Glutamatergic neuron (in vitro differentiated cells): ENCODE data around the gene ERCC8. TPM values are rescaled to one million over a fixed set of nuclear protein-coding genes. Genes with fewer than 3 reads are reported as not detected.

ENCODE experiments used
- DNase-seq: peaks from one replicate; pipeline ENCODE4 v3.0.0; 2022
- H3K27ac Mint-ChIP-seq: one replicate; pipeline ENCODE4 v1.8.0; 2020; ENCODE audit warnings: mild to moderate bottlenecking, mixed read lengths, inconsistent platforms; ENCODE audit not compliant: unreplicated experiment
- H3K27me3 Mint-ChIP-seq: one replicate; pipeline ENCODE4 v1.8.0; 2020; ENCODE audit warnings: mild to moderate bottlenecking, moderate library complexity, mixed read lengths, inconsistent platforms; ENCODE audit not compliant: unreplicated experiment
- H3K36me3 Mint-ChIP-seq: one replicate; pipeline ENCODE4 v1.8.0; 2020; ENCODE audit warnings: mild to moderate bottlenecking, mixed read lengths, inconsistent platforms; ENCODE audit not compliant: unreplicated experiment
- H3K4me1 Mint-ChIP-seq: one replicate; pipeline ENCODE4 v1.8.0; 2020; ENCODE audit warnings: mild to moderate bottlenecking, low read depth, mixed read lengths, inconsistent platforms; ENCODE audit not compliant: unreplicated experiment
- H3K4me3 Mint-ChIP-seq: one replicate; pipeline ENCODE4 v1.8.0; 2020; ENCODE audit warnings: mild to moderate bottlenecking, mixed read lengths, inconsistent platforms; ENCODE audit not compliant: unreplicated experiment
- H3K9me3 Mint-ChIP-seq: one replicate; pipeline ENCODE4 v1.8.0; 2020; ENCODE audit warnings: mild to moderate bottlenecking, moderate library complexity, mixed read lengths, inconsistent platforms; ENCODE audit not compliant: unreplicated experiment
- total RNA-seq: library from RNA; stranded (reverse); fragmentation: NEBNext Ultra II Directional; extraction: Animal tissue kit (Norgen Biotek cat#: 25700); gene quantifications from one replicate; pipeline ENCODE4 v1.2.1, GENCODE V29; 2021; ENCODE audit not compliant: unreplicated experiment
- TF ChIP-seq, protein P1 (sequence below): fragments of 200-600 bp; sonication (generic); IDR thresholded peaks from one replicate; pipeline ENCODE4 v1.5.0; 2021; ENCODE audit not compliant: partially characterized antibody, unreplicated experiment

Gene ERCC8
- total RNA-seq, 1 donor from 2014 or later: 17.6 TPM

DNA sequence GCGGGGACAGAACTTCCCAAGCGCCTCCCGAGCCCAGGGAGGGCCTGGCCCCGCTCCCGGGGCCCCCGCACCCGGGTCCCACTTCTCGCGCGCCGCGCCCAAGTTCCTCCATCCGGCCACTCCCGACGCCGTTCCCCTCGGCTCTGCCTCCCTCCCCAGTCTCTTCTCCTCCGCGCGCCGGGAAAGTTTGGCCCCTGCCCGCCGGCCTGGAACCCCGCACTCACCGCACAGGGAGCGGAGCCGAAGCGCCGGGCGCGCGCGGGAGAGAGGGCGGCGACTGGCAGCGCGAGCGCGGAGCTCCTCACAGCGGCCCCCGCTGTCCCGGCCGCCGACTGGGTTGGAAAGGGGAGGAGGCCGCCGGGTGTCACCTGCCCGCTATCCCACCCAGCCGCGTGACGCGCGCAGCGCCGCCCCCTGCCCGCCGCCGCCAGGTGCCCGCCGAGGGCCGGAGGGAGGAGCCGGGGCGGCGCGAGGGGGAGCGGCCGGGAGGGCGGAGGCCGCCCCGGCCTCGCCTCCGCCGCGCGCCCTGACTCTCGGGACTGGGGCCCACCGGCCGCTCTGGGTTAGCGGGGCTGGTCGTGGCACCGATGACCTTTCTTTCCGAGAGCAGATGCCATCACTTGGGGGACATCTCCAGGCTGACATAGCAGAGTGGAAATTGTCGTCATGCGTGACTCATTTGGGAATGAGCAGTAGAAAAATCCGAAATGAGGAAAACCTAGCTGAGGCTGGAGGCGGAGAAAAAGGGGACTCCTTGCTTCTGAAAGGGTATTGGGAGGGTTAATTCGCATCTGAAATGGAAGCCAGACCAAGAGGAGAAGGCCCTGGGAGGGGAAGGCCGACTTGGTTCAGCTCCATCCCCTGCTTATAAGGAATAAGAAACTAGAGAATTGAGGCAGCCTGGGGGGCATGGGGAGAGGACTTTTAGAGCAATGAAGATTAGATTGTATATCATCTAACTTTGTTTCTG is 100.6 kb downstream of the ERCC8 start, which contains the start of gene ELOVL7:
ELOVL7 (minus strand) TSS at position 334 of the 970 bp plus-strand sequence. CDS start 56,872 bp downstream, outside the sequence.
- H3K27me3 Mint-ChIP-seq: peaks cover 15% of the 10 kb centered on the region
- DNase-seq: peak; percentile 68
- peaks cover 6% of the 10 kb centered on the region for H3K4me1 Mint-ChIP-seq
- peak within 1 kb of the TSS; percentile 17 for H3K27ac Mint-ChIP-seq
- peaks cover 8% of the 10 kb centered on the region for H3K9me3 Mint-ChIP-seq
- H3K36me3 Mint-ChIP-seq: peaks cover 4% of the 10 kb centered on the region
- TF ChIP-seq, protein P1, sequence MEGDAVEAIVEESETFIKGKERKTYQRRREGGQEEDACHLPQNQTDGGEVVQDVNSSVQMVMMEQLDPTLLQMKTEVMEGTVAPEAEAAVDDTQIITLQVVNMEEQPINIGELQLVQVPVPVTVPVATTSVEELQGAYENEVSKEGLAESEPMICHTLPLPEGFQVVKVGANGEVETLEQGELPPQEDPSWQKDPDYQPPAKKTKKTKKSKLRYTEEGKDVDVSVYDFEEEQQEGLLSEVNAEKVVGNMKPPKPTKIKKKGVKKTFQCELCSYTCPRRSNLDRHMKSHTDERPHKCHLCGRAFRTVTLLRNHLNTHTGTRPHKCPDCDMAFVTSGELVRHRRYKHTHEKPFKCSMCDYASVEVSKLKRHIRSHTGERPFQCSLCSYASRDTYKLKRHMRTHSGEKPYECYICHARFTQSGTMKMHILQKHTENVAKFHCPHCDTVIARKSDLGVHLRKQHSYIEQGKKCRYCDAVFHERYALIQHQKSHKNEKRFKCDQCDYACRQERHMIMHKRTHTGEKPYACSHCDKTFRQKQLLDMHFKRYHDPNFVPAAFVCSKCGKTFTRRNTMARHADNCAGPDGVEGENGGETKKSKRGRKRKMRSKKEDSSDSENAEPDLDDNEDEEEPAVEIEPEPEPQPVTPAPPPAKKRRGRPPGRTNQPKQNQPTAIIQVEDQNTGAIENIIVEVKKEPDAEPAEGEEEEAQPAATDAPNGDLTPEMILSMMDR: no peak
- H3K4me3 Mint-ChIP-seq: peak within 1 kb of the TSS; percentile 88

DNA sequence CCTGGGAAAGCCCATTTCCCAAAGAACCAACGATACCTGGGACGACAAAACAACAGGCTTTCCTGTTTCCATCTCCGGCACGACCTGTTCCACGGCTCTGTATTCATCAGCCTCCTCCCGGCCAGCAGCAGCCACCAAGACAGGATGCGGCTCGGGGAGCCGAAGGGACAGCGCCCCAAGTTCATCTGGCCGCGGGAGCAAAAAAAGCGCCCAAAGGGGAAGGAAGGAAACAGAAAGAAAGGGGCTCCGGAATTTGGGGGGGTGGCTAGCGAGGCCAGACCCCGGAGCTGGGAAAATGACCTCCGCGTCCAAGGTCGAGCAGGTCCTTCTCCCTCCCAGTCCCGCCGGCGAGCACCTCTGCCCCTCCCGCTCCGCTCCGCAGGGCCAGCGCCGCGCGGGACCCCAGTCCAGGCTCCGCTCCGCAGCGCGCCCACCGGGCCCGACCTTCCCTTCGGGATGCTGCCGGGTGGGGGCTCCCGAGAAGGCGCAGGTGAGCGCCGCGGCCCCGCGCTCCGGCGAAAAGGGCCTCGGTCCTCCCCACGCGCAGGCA is 101.4 kb downstream of the ERCC8 start:
- DNase-seq: peak; percentile 30
- TF ChIP-seq, protein P1: no peak
- Mint-ChIP-seq H3K4me1 (peaks cover 6% of the 10 kb centered on the region), H3K27ac (no peak overlapping the region), H3K36me3 (peaks cover 4% of the 10 kb centered on the region), H3K4me3 (peak overlapping the region; percentile 84), H3K27me3 (peaks cover 15% of the 10 kb centered on the region), H3K9me3 (peaks cover 8% of the 10 kb centered on the region)

DNA sequence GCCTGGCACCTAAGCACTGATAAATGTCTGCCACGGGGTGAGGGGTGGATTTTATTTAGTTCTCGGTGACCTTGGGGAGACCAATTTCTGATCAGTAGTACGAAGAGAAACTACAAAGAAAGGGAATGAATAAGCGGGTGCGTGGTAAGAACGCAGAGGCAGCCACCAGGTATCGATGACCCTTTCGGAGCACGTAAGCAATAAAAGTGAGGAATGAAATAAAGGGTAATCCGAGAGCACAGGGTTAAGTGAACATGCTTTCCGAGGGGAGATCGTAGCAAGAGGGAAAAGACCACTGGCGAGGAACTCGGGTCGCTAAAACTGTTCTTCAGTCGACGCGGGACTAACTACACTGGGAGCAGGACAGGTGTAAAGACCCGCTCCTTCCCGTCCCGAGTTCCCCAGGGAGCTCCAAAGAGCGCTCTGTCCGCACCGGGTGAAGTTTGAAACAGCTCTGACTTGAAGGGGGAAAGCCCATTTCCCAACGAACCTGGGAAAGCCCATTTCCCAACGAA is 101.9 kb downstream of the ERCC8 start:
- Mint-ChIP-seq H3K4me3 (peak overlapping the region; percentile 84), H3K27ac (peak overlapping the region; percentile 23), H3K27me3 (peaks cover 15% of the 10 kb centered on the region), H3K4me1 (peaks cover 6% of the 10 kb centered on the region), H3K9me3 (peaks cover 8% of the 10 kb centered on the region), H3K36me3 (peaks cover 4% of the 10 kb centered on the region)
- TF ChIP-seq, protein P1: no peak
- DNase-seq: no peak

DNA sequence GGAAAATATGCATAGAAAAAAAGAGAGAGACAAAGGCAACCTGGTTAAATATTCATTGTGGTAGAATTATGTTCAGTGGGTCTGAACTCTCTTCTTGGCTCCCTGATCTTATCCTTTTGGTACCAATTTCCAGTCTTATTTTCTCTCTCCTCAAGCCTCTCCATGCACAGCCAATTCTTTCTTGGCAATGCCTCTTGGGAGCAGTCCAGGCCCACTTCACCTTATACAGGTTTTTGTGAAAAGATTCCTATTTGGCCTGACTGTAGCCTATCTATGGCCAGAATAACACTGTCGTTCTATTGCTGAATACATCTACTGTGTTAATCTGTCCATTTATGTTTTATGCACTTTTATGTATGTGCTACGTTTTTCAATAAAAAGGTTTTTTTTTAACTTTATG is 103.5 kb downstream of the ERCC8 start:
- peaks cover 4% of the 10 kb centered on the region for H3K36me3 Mint-ChIP-seq
- H3K9me3 Mint-ChIP-seq: peaks cover 8% of the 10 kb centered on the region
- H3K27me3 Mint-ChIP-seq: peaks cover 15% of the 10 kb centered on the region
- peaks cover 6% of the 10 kb centered on the region for H3K4me1 Mint-ChIP-seq
- TF ChIP-seq, protein P1: no peak
- H3K4me3 Mint-ChIP-seq: no peak overlapping the region
- no peak for DNase-seq
- H3K27ac Mint-ChIP-seq: no peak overlapping the region

DNA sequence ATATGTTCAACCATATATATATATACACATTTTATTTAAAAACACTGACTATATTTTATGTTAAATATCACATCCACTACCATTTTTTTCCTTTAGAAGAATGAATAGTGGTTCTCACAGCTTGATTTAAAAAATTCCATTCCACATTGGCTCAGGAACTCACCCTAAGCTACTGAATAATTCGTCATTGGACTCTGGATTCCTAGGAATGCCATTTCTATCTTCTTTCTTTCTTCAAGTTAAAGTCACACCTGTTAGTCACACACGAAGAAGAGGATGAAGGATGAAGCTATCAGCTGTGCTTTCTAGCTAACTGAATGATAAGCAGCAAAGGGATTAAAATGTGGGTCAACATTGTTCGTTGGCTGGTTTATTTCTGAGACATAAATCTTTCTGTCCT is 108.7 kb downstream of the ERCC8 start:
- Mint-ChIP-seq H3K27me3 (no peaks in the 10 kb centered on the region), H3K36me3 (no peaks in the 10 kb centered on the region), H3K9me3 (no peaks in the 10 kb centered on the region), H3K4me3 (no peak overlapping the region), H3K4me1 (no peaks in the 10 kb centered on the region), H3K27ac (no peak overlapping the region)
- TF ChIP-seq, protein P1: no peak
- DNase-seq: no peak
